Immature natural killer cell (primary cell): ENCODE data around the gene SLC2A11. TPM values are rescaled to one million over a fixed set of nuclear protein-coding genes. Genes with fewer than 3 reads are reported as not detected.

Experiments used
- DNase-seq, 3 donors: peaks; one replicate each; pipeline ENCODE4 v3.0.0; 2022; ENCODE audit warnings: mixed read lengths in 1 of 3
- H3K27ac Mint-ChIP-seq, 6 donors: one replicate each; pipeline ENCODE4 v1.8.0; 2020; ENCODE audit warnings: mixed read lengths in 6 of 6, mild to moderate bottlenecking in 5 of 6, inconsistent platforms in 4 of 6, moderate library complexity in 3 of 6
- H3K27me3 Mint-ChIP-seq, 3 donors: one replicate each; pipeline ENCODE4 v1.8.0; 2020 to 2021; ENCODE audit warnings: low read depth in 3 of 3, mild to moderate bottlenecking in 3 of 3, mixed read lengths in 3 of 3, moderate library complexity in 3 of 3, inconsistent platforms in 1 of 3
- H3K36me3 Mint-ChIP-seq, 3 donors: one replicate each; pipeline ENCODE4 v1.8.0; 2020; ENCODE audit warnings: mixed read lengths in 3 of 3, inconsistent platforms in 2 of 3, mild to moderate bottlenecking in 2 of 3
- H3K4me1 Mint-ChIP-seq, 2 donors: one replicate each; pipeline ENCODE4 v1.8.0; 2020; ENCODE audit warnings: inconsistent platforms in 2 of 2, mild to moderate bottlenecking in 2 of 2, mixed read lengths in 2 of 2, moderate library complexity in 1 of 2
- H3K4me3 Mint-ChIP-seq, 5 donors: one replicate each; pipeline ENCODE4 v1.8.0; 2020; ENCODE audit warnings: mild to moderate bottlenecking in 5 of 5, mixed read lengths in 5 of 5, inconsistent platforms in 3 of 5, moderate library complexity in 3 of 5
- H3K9me3 Mint-ChIP-seq, 6 donors: one replicate each; pipeline ENCODE4 v1.8.0; 2020; ENCODE audit warnings: mild to moderate bottlenecking in 6 of 6, mixed read lengths in 6 of 6, inconsistent platforms in 4 of 6, moderate library complexity in 3 of 6
- polyA plus RNA-seq, 3 donors: library from polyadenylated mRNA; unstranded; fragments of 300-500 nt; fragmentation: Illumina TruSeq; gene quantifications; one replicate each; pipeline ENCODE4 v1.2.3, GENCODE V29; 2021

Gene SLC2A11, protein sequence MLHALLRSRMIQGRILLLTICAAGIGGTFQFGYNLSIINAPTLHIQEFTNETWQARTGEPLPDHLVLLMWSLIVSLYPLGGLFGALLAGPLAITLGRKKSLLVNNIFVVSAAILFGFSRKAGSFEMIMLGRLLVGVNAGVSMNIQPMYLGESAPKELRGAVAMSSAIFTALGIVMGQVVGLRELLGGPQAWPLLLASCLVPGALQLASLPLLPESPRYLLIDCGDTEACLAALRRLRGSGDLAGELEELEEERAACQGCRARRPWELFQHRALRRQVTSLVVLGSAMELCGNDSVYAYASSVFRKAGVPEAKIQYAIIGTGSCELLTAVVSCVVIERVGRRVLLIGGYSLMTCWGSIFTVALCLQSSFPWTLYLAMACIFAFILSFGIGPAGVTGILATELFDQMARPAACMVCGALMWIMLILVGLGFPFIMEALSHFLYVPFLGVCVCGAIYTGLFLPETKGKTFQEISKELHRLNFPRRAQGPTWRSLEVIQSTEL
- polyA plus RNA-seq, result 1 to 10 TPM in 2 of 3 donors, under 1 TPM in 1; 0.48 to 3.0 (median 2.0) TPM

DNA sequence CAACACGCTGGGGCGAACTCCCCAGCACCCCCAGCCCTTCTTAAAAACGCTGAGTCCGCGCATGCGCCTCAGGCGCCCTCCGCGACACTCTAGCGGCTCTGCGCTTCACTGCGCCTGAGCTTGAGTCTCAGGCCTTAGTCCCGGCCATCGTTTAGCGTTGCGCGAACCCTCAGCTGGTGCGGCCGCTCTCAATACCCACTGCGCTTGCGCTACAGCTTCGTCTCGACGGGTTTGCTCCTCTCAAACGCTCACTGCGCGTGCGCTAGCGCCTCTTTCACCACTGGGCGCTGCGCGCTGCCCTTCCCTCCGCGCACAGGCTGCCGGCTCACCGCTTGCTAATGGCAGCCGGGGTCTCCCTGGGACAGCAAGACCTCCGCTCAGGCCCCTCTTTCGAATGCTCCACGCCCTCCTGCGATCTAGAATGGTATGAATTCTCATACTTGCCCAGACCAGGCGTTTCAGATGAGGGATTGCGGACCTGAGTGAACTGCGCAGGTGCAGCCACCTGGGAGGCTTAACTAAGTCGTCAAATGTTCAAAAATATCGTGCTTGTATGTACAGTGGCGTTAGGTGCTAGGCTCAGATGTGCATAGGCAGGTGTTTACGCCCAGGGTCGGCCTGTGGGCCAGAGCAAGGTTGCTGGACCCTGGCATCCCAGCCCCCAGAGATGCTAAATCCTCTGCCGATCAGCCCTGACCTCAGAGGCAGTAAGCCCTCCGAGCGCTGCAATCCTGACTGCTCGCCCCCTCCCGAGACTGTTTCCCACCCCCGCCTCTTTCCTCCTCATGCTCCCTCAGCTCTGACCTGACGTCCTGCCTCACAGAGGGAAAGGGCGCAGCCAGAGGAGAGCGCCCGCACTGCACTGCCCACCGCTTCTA lies at the start of gene SLC2A11:
Gene SLC2A11 (plus strand): TSS at position 270 of the 878 bp plus-strand sequence. CDS start 125 bp downstream, at position 395.
- Mint-ChIP-seq H3K36me3 (peaks cover 1 to 2% (median 2%) of the 10 kb centered on the region in 3 donors), H3K27me3 (peaks cover 7 to 9% (median 7%) of the 10 kb centered on the region in 3 donors), H3K9me3 (no peaks in the 10 kb centered on the region), H3K4me1 (peaks cover 19 to 22% of the 10 kb centered on the region in 2 donors), H3K27ac (peak within 1 kb of the TSS; percentile 82 to 95 (median 94)), H3K4me3 (peak within 1 kb of the TSS; percentile 87 to 94 (median 93))
- DNase-seq, result peak; percentile 94 to 97 (median 96)

- H3K9me3 Mint-ChIP-seq, result no peaks in the 10 kb centered on the region
- DNase-seq, result no peak
- H3K4me3 Mint-ChIP-seq, result no peak overlapping the region
- peaks cover 10 to 27% (median 18%) of the 10 kb centered on the region in 3 donors for H3K36me3 Mint-ChIP-seq
- peaks cover 0 to 3% (median 0%) of the 10 kb centered on the region in 3 donors for H3K27me3 Mint-ChIP-seq
- H3K4me1 Mint-ChIP-seq, result no peaks in the 10 kb centered on the region
- no peak overlapping the region for H3K27ac Mint-ChIP-seq
Observed at GRCh38 chr22:23812378-23812777, 45.3 kb upstream of the SLC2A11 start.

- H3K4me3 Mint-ChIP-seq, result no peak overlapping the region
- H3K36me3 Mint-ChIP-seq, result peaks cover 7 to 38% (median 17%) of the 10 kb centered on the region in 3 donors
Observed at GRCh38 chr22:23815541-23816155, 42.0 kb upstream of the SLC2A11 start.

GRCh38 chr22:23816156-23816976 lies 41.3 kb upstream of the SLC2A11 start:
- Mint-ChIP-seq H3K9me3 (no peaks in the 10 kb centered on the region), H3K27me3 (peaks cover 0 to 3% (median 0%) of the 10 kb centered on the region in 3 donors), H3K4me3 (no peak overlapping the region), H3K27ac (no peak overlapping the region), H3K4me1 (no peaks in the 10 kb centered on the region), H3K36me3 (peaks cover 7 to 33% (median 13%) of the 10 kb centered on the region in 3 donors)
- DNase-seq, result no peak

More at GRCh38 chr22:23815541-23816155, 42.0 kb upstream of the SLC2A11 start:
- peaks cover 0 to 3% (median 0%) of the 10 kb centered on the region in 3 donors for H3K27me3 Mint-ChIP-seq
- DNase-seq, result no peak
- no peaks in the 10 kb centered on the region for H3K9me3 Mint-ChIP-seq
- H3K27ac Mint-ChIP-seq, result peak overlapping the region in 1 of 6 donors; percentile 21
- H3K4me1 Mint-ChIP-seq, result no peaks in the 10 kb centered on the region

DNA sequence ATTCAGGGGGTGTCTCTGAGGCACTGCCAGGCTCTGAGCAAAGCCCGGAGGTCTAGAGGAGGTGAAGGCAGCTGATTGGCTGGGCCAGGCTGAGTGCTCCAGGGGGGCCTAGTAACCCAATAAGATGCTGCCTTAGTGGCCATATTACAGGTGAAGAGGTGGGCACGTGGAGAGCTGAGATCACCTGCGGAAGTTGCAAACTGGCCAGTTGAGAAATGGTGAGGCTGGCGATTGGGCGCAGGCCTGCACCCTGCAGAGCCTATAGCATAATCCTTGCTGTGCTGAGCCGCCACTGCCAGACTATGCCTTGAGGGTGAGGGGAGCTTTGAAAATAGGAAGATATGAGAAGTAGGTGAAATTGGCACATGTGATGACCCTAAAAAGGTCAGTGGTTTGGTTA lies 40.5 kb upstream of the SLC2A11 start:
- no peak overlapping the region for H3K27ac Mint-ChIP-seq
- DNase-seq, result no peak
- peaks cover 0 to 3% (median 0%) of the 10 kb centered on the region in 3 donors for H3K27me3 Mint-ChIP-seq
- peaks cover 7 to 33% (median 10%) of the 10 kb centered on the region in 3 donors for H3K36me3 Mint-ChIP-seq
- H3K9me3 Mint-ChIP-seq, result no peaks in the 10 kb centered on the region
- H3K4me1 Mint-ChIP-seq, result no peaks in the 10 kb centered on the region
- H3K4me3 Mint-ChIP-seq, result no peak overlapping the region

- Mint-ChIP-seq H3K36me3 (peaks cover 4 to 42% (median 13%) of the 10 kb centered on the region in 3 donors), H3K9me3 (no peaks in the 10 kb centered on the region), H3K27me3 (peaks cover 0 to 3% (median 0%) of the 10 kb centered on the region in 3 donors), H3K4me1 (no peaks in the 10 kb centered on the region), H3K27ac (no peak overlapping the region), H3K4me3 (no peak overlapping the region)
- no peak for DNase-seq
Observed at GRCh38 chr22:23818541-23818940, 39.1 kb upstream of the SLC2A11 start.

GRCh38 chr22:23820748-23821211 lies 36.9 kb upstream of the SLC2A11 start:
- DNase-seq, result no peak
- H3K4me1 Mint-ChIP-seq, result no peaks in the 10 kb centered on the region
- H3K36me3 Mint-ChIP-seq, result peaks cover 3 to 49% (median 17%) of the 10 kb centered on the region in 3 donors
- no peak overlapping the region for H3K4me3 Mint-ChIP-seq
- H3K27ac Mint-ChIP-seq, result peak overlapping the region in 2 of 6 donors; percentile 17 to 64
- no peaks in the 10 kb centered on the region for H3K9me3 Mint-ChIP-seq
- peaks cover 0 to 5% (median under 1%) of the 10 kb centered on the region in 3 donors for H3K27me3 Mint-ChIP-seq

DNA sequence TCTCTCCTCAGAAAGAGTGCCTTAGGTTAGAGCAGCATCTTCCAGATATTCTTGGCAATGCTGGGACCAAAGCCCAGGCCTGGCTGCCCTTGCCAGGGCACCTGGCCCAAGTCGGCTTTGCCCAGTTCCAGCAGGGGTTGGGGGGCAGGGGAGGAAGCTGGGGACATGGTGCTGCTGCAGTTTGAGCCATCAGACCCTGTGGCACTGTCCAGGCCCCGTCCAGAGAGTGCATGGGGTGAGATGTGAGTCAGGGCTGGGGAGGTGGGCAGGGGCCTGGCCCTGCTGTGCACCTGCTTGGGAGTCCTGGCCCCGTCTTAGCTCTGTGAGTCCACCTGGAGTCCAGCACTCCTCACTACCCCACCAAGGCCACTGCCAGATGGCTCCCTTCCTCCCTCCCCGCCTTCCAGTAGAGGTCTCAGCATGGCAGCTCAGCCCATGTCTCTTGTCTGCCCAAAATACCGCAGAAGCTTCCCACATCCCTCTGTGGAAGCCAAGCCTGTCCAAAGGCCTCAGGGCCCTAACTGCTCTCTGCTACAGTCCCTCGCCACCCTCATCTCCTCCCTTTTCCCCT lies 35.5 kb upstream of the SLC2A11 start:
- Mint-ChIP-seq H3K27me3 (peaks cover 0 to 2% (median 2%) of the 10 kb centered on the region in 3 donors), H3K4me1 (no peaks in the 10 kb centered on the region), H3K4me3 (no peak overlapping the region), H3K27ac (peak overlapping the region in 1 of 6 donors; percentile 56), H3K9me3 (no peaks in the 10 kb centered on the region), H3K36me3 (peaks cover 4 to 46% (median 16%) of the 10 kb centered on the region in 3 donors)
- no peak for DNase-seq

DNA sequence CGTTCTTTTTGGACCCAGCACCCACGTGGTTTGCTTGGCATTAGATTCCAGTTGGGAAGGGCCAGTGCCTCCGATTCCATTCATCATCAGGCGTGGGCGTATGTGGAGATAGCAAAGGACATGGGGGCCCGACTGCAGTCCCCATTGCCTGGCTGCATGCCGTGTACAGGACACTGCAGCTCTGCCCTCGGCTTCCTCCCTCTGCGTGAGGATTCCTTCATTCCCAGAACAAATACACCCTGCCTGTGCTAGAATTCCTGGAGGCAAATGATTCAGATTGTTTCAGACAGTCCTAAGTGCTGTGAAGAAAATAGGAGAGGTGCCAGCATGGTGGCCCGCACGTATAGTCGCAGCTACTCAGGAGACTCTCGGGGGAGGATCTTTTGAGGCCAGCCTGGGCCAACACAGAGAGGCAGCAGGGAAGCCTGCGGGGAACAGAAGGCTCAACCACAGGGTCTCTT lies 34.3 kb upstream of the SLC2A11 start:
- H3K4me3 Mint-ChIP-seq, result no peak overlapping the region
- H3K4me1 Mint-ChIP-seq, result no peaks in the 10 kb centered on the region
- no peak for DNase-seq
- H3K27me3 Mint-ChIP-seq, result peaks cover 0 to 6% (median 2%) of the 10 kb centered on the region in 3 donors
- peaks cover 3 to 40% (median 14%) of the 10 kb centered on the region in 3 donors for H3K36me3 Mint-ChIP-seq
- no peaks in the 10 kb centered on the region for H3K9me3 Mint-ChIP-seq
- H3K27ac Mint-ChIP-seq, result no peak overlapping the region

DNA sequence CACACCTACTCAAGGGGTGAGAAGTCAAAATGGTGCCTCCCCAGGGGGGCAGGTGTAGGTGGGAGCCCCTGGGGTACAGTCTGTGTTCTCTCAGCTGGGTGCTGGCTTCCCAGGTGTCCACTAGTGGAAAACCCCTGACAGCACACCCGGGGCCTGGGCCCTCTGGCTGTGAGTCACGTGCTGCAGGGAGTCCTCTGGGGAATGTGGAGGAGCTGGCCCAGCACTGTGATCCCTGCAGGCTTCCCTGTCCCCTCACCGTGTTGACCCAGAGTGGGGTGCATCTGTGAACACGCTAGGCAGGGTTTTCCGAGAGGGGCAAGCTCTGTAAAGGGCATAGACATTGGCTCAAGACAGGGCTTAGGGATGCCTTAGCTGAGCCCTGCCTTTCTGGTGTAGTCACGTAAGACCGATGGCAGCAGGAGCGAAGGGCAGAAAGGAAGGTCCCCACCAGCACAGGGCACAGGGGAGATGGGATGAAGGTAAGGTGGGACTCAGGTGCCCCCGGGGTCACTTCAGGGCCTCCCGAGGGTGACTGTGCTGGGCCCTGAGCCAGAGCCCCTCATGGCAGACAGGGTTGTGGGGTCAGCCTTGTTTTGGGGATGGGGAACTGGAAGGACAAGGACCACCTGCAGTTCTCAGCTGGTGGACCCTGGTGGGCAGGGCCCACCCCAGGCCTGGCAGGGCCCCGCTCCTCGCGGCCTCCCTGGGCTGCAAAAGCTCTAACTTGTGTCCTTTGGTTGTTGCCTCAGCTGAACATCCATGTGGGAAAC lies 33.0 kb upstream of the SLC2A11 start:
- Mint-ChIP-seq H3K4me3 (no peak overlapping the region), H3K4me1 (peaks cover 0 to 2% of the 10 kb centered on the region in 2 donors), H3K36me3 (peaks cover 3 to 39% (median 14%) of the 10 kb centered on the region in 3 donors), H3K9me3 (no peaks in the 10 kb centered on the region), H3K27ac (no peak overlapping the region), H3K27me3 (peaks cover 0 to 8% (median 2%) of the 10 kb centered on the region in 3 donors)
- no peak for DNase-seq

- Mint-ChIP-seq H3K4me3 (no peak overlapping the region), H3K36me3 (peaks cover 3 to 38% (median 16%) of the 10 kb centered on the region in 3 donors), H3K27ac (peak overlapping the region in 1 of 6 donors; percentile 34), H3K4me1 (peaks cover 0 to 9% of the 10 kb centered on the region in 2 donors), H3K9me3 (no peaks in the 10 kb centered on the region), H3K27me3 (peaks cover 0 to 8% (median 2%) of the 10 kb centered on the region in 3 donors)
- no peak for DNase-seq
Observed at GRCh38 chr22:23825246-23825905, 32.3 kb upstream of the SLC2A11 start.
